Large intestine (tissue), 3 donors: ENCODE results near the gene FBXL17. TPM values are rescaled to one million over a fixed set of nuclear protein-coding genes. Genes with fewer than 3 reads are reported as not detected.

Experiments used
- DNase-seq, 2 donors: peaks; one replicate each; pipeline versions ENCODE4 v3.0.0 to v3.0.0-alpha.2; 2013
- H3K27ac ChIP-seq: one replicate; pipeline ENCODE4 v1.5.1; 2013; ENCODE audit warnings: low read length
- H3K27me3 ChIP-seq: 2 replicates; pipeline ENCODE4 v1.6.1; 2013; ENCODE audit warnings: low read length; ENCODE audit not compliant: control insufficient read depth, insufficient read depth
- H3K36me3 ChIP-seq: 2 replicates; pipeline ENCODE4 v1.6.1; 2013; ENCODE audit warnings: low read length; ENCODE audit not compliant: control insufficient read depth, insufficient read depth
- H3K4me1 ChIP-seq: one replicate; pipeline ENCODE4 v1.6.1; 2013; ENCODE audit warnings: low read length; ENCODE audit not compliant: control insufficient read depth, insufficient read depth
- H3K4me3 ChIP-seq: one replicate; pipeline ENCODE4 v1.5.1; 2013; ENCODE audit warnings: low read length
- H3K9me3 ChIP-seq: one replicate; pipeline ENCODE4 v1.6.1; 2013; ENCODE audit warnings: mild to moderate bottlenecking, low read depth, low read length, moderate library complexity; ENCODE audit not compliant: control insufficient read depth
- WGBS: methylation state at CpG from one replicate; pipeline ENCODE4 v1.1.5; 2013; ENCODE audit warnings: low lambda C conversion rate; ENCODE audit not compliant: insufficient coverage; 5-methylcytosine and 5-hydroxymethylcytosine counted together
- polyA plus RNA-seq: library from polyadenylated mRNA; unstranded; fragments of 120-200 nt; gene quantifications from one replicate; pipeline ENCODE4 v1.2.1, GENCODE V29; 2013

Gene FBXL17
- polyA plus RNA-seq, 1 donor, result 20.4 TPM

GRCh38 chr5:108104448-108104847 is 277.4 kb downstream of the FBXL17 start:
- Histone ChIP-seq H3K9me3 (no peaks in the 10 kb centered on the region), H3K4me3 (no peak overlapping the region), H3K4me1 (no peaks in the 10 kb centered on the region), H3K27ac (no peak overlapping the region), H3K36me3 (no peaks in the 10 kb centered on the region), H3K27me3 (no peaks in the 10 kb centered on the region)
- DNase-seq, result no peak
- WGBS, result 100% methylated on average over 1 of the region's 1 CpG

- Histone ChIP-seq H3K9me3 (no peaks in the 10 kb centered on the region), H3K27ac (no peak overlapping the region), H3K4me3 (no peak overlapping the region), H3K27me3 (no peaks in the 10 kb centered on the region), H3K36me3 (no peaks in the 10 kb centered on the region), H3K4me1 (no peaks in the 10 kb centered on the region)
- WGBS, result no CpG with 5 or more reads among the region's 3 CpGs
- no peak for DNase-seq
Observed at GRCh38 chr5:108102463-108102862, 279.4 kb downstream of the FBXL17 start.

GRCh38 chr5:108101821-108102220 is 280.1 kb downstream of the FBXL17 start:
- Histone ChIP-seq H3K4me1 (no peaks in the 10 kb centered on the region), H3K36me3 (no peaks in the 10 kb centered on the region), H3K27ac (no peak overlapping the region), H3K9me3 (no peaks in the 10 kb centered on the region), H3K27me3 (no peaks in the 10 kb centered on the region), H3K4me3 (no peak overlapping the region)
- WGBS, result no CpG with 5 or more reads among the region's 3 CpGs
- no peak for DNase-seq

- peak in 1 of 2 donors; percentile 11 for DNase-seq
- no peaks in the 10 kb centered on the region for H3K9me3 ChIP-seq
- no CpG with 5 or more reads among the region's 1 CpG for WGBS
Observed at GRCh38 chr5:108101130-108101529, 280.8 kb downstream of the FBXL17 start.

GRCh38 chr5:108094800-108095199 is 287.1 kb downstream of the FBXL17 start:
- Histone ChIP-seq H3K36me3 (no peaks in the 10 kb centered on the region), H3K4me1 (no peaks in the 10 kb centered on the region), H3K9me3 (no peaks in the 10 kb centered on the region), H3K27me3 (no peaks in the 10 kb centered on the region), H3K4me3 (no peak overlapping the region), H3K27ac (no peak overlapping the region)
- DNase-seq, result no peak
- WGBS, result 71% methylated on average over 1 of the region's 1 CpG

More at GRCh38 chr5:108101130-108101529, 280.8 kb downstream of the FBXL17 start:
- no peaks in the 10 kb centered on the region for H3K36me3 ChIP-seq
- H3K4me1 ChIP-seq, result no peaks in the 10 kb centered on the region
- H3K27me3 ChIP-seq, result no peaks in the 10 kb centered on the region
- no peak overlapping the region for H3K4me3 ChIP-seq
- H3K27ac ChIP-seq, result no peak overlapping the region

- 0% methylated on average over 1 of the region's 2 CpGs for WGBS
- H3K27me3 ChIP-seq, result no peaks in the 10 kb centered on the region
- no peaks in the 10 kb centered on the region for H3K36me3 ChIP-seq
- no peak for DNase-seq
- no peak overlapping the region for H3K27ac ChIP-seq
- no peaks in the 10 kb centered on the region for H3K9me3 ChIP-seq
- H3K4me1 ChIP-seq, result no peaks in the 10 kb centered on the region
- no peak overlapping the region for H3K4me3 ChIP-seq
Observed at GRCh38 chr5:108093186-108093585, 288.7 kb downstream of the FBXL17 start.

GRCh38 chr5:108090946-108091345 is 291.0 kb downstream of the FBXL17 start:
- 92% methylated on average over 3 of the region's 4 CpGs for WGBS

GRCh38 chr5:108084105-108084504 is 297.8 kb downstream of the FBXL17 start:
- Histone ChIP-seq H3K4me1 (no peaks in the 10 kb centered on the region), H3K27me3 (no peaks in the 10 kb centered on the region), H3K4me3 (no peak overlapping the region), H3K27ac (no peak overlapping the region), H3K9me3 (no peaks in the 10 kb centered on the region), H3K36me3 (no peaks in the 10 kb centered on the region)
- no peak for DNase-seq
- WGBS, result 40% methylated on average over 1 of the region's 7 CpGs

More at GRCh38 chr5:108090946-108091345, 291.0 kb downstream of the FBXL17 start:
- Histone ChIP-seq H3K4me3 (no peak overlapping the region), H3K27ac (no peak overlapping the region), H3K27me3 (no peaks in the 10 kb centered on the region), H3K9me3 (no peaks in the 10 kb centered on the region), H3K4me1 (no peaks in the 10 kb centered on the region), H3K36me3 (no peaks in the 10 kb centered on the region)
- DNase-seq, result no peak

- Histone ChIP-seq H3K27me3 (no peaks in the 10 kb centered on the region), H3K4me3 (no peak overlapping the region), H3K27ac (no peak overlapping the region), H3K9me3 (no peaks in the 10 kb centered on the region), H3K36me3 (no peaks in the 10 kb centered on the region), H3K4me1 (no peaks in the 10 kb centered on the region)
- DNase-seq, result no peak
- WGBS, result no CpG with 5 or more reads among the region's 2 CpGs
Observed at GRCh38 chr5:108083232-108083631, 298.7 kb downstream of the FBXL17 start.

- DNase-seq, result no peak
- Histone ChIP-seq H3K4me1 (no peaks in the 10 kb centered on the region), H3K9me3 (no peaks in the 10 kb centered on the region), H3K27me3 (no peaks in the 10 kb centered on the region), H3K27ac (no peak overlapping the region), H3K4me3 (no peak overlapping the region), H3K36me3 (no peaks in the 10 kb centered on the region)
- WGBS, result no CpG with 5 or more reads among the region's 3 CpGs
Observed at GRCh38 chr5:108081707-108082106, 300.2 kb downstream of the FBXL17 start.

- no peaks in the 10 kb centered on the region for H3K4me1 ChIP-seq
- H3K9me3 ChIP-seq, result no peaks in the 10 kb centered on the region
- no peak for DNase-seq
- H3K27me3 ChIP-seq, result no peaks in the 10 kb centered on the region
- H3K27ac ChIP-seq, result no peak overlapping the region
- H3K4me3 ChIP-seq, result no peak overlapping the region
- no peaks in the 10 kb centered on the region for H3K36me3 ChIP-seq
Observed at GRCh38 chr5:108079753-108080152, 302.1 kb downstream of the FBXL17 start.
